ENCODE data around the gene RSPRY1.
"Not testable (repeated sequence)": the region's sequence is repeated elsewhere in the genome, so short reads cannot be mapped to it uniquely, and the experiment has no call there.

The RSPRY1 gene

DNA sequence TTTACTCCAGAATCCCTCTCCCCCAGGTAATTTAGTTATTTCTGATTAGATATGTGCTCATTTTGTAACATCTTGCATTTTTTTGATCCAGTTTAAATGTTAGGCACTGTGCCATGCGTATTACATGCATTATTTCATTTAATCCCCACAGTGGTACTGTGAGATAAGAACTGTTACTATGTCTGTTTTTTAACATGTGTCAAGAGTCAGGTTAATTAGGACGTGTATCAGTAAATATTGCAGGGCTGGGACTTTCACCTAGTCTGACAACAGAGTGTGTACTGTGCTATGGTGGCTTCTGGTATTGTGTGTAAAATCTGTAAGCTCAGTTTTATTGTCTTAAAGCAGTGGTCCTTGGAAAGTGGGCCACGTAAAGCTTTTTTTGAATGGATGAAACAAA is 10.6 kb downstream of the RSPRY1 start:
- TF ChIP-seq ZFX (IDR thresholded peaks at IDR 0.05) (no peak), CTCF (conservative IDR thresholded peaks at IDR 0.05) (no peak)
- no peak overlapping the region for H3K27ac ChIP-seq

GRCh38 chr16:57200321-57200720 is 14.2 kb downstream of the RSPRY1 start:
- not testable (repeated sequence) for H3K27ac ChIP-seq

DNA sequence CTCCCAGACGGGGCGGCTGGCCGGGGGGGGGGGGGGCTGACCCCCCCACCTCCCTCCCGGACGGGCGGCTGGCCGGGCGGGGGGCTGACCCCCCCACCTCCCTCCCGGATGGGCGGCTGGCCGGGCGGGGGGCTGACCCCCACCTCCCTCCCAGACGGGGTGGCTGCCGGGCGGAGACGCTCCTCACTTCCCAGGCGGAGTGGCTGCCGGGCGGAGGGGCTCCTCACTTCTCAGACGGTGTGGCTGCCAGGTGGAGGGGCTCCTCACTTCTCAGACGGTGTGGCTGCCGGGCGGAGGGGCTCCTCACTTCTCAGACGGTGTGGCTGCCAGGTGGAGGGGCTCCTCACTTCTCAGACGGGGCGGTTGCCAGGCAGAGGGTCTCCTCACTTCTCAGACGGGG is 14.8 kb downstream of the RSPRY1 start:
- not testable (repeated sequence) for H3K27ac ChIP-seq

GRCh38 chr16:57202095-57202886 is 16.2 kb downstream of the RSPRY1 start:
- no peak overlapping the region for H3K27ac ChIP-seq
- TF ChIP-seq CTCF (conservative IDR thresholded peaks at IDR 0.05), result no peak
- no peak for TF ChIP-seq ZFX (IDR thresholded peaks at IDR 0.05)

GRCh38 chr16:57203451-57203850 is 17.3 kb downstream of the RSPRY1 start:
- no peak overlapping the region for H3K27ac ChIP-seq
- TF ChIP-seq CTCF (conservative IDR thresholded peaks at IDR 0.05), result no peak

DNA sequence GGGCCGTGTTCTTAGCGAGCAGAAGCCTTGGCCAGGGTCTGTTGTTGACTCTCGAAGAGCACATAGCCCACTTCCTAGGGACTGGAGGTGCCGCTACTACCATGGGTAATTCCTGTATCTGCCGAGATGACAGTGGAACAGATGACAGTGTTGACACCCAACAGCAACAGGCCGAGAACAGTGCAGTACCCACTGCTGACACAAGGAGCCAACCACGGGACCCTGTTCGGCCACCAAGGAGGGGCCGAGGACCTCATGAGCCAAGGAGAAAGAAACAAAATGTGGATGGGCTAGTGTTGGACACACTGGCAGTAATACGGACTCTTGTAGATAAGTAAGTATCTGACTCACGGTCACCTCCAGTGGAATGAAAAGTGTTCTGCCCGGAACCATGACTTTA is 18.5 kb downstream of the RSPRY1 start:
- no peak; the same call in 1 of the 2 replicates for TF ChIP-seq CTCF (conservative IDR thresholded peaks at IDR 0.05)
- TF ChIP-seq ZFX (IDR thresholded peaks at IDR 0.05), result no peak
- H3K27ac ChIP-seq, result no peak overlapping the region

- TF ChIP-seq CTCF (conservative IDR thresholded peaks at IDR 0.05) (no peak), ZFX (IDR thresholded peaks at IDR 0.05) (no peak)
Measured at GRCh38 chr16:57208926-57209325, 22.8 kb downstream of the RSPRY1 start.

GRCh38 chr16:57209780-57210179 is 23.7 kb downstream of the RSPRY1 start:
- H3K27ac ChIP-seq, result no peak overlapping the region
- TF ChIP-seq CTCF (conservative IDR thresholded peaks at IDR 0.05), result no peak
- TF ChIP-seq ZFX (IDR thresholded peaks at IDR 0.05), result no peak

More at GRCh38 chr16:57208926-57209325, 22.8 kb downstream of the RSPRY1 start:
- H3K27ac ChIP-seq, result no peak overlapping the region
